Esophagus mucosa (tissue), 1 donor: ENCODE measurements around the gene SMC3. TPM values are rescaled to one million over a fixed set of nuclear protein-coding genes. Genes with fewer than 3 reads are reported as not detected.
A peak's percentile ranks its signal among the peaks of the same experiment; 100 is the strongest.
"Not testable (repeated sequence)": the region's sequence is repeated elsewhere in the genome, so short reads cannot be mapped to it uniquely, and the experiment has no call there.

Source experiments
- ATAC-seq: fragments of 200-7000 bp; cut with Tn5 transposase; one replicate; pipeline ENCODE4 v1.9.1; 2020
- total RNA-seq: library from RNA; stranded (reverse); gene quantifications from one replicate; pipeline ENCODE4 v1.2.4, GENCODE V29; 2023
- donor health status: DM: yes; HTN: yes; CAD: no.

SMC3 gene
- 23.9 TPM for total RNA-seq

- peak; percentile 92 for ATAC-seq
These were observed at the start of gene SMC3 for GRCh38 chr10:110567201-110568054. SMC3 (plus strand) TSS chr10:110567695; CDS start chr10:110567817, 122 bp downstream.

GRCh38 chr10:110522365-110522988 is 45.0 kb upstream of the SMC3 start:
- ATAC-seq: no peak

DNA sequence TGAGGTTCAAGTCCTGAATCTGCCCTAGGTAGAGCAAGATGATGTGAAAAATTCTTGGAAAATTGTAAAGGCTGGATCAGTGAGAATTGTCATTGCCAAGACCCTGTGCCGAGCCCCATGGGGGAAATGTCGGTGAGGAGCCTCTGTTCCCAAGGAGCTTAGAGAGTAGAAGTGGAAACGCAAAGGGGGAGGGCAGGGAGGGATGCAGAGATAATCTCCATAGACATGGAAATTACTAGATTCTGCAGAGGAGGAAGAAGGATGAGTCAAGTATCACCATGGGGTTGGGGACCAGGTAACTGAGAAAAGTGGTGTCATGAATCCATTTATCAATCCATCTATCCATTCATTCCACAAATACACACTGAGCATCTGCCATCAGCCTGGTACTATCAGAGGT is 43.8 kb upstream of the SMC3 start:
- no peak for ATAC-seq

DNA sequence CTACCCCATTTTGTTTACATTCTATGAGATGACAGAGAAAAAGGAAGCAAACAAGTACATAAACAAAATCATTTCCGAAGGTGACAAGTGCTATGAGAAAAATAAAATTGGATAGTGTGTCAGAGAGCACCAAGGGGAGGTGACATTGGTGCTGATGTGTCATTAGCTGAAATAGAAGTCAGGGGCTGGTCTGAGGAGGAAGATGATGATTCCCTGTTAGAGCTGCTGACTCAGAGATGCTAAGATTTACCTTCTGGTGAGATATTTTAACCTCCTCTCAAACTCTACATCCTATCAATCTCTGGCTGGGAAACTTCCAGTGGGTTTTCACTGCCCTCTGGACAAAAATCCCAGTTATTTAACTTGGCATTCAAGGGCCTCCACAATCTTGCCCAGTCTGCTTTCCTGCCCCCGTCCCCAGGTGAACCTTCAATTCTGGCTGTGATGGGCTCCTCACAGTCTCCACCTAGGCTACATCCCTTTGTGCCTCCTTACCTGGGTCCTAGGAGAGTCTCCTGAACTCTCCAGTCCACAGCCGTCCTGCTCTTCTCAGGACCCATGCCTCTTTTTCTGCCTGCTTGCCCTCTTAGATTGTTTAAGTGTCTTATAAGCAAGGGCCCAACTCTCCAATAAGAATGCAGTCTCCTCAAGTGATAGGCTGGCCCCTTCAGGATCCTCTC is 43.2 kb upstream of the SMC3 start:
- no peak for ATAC-seq

DNA sequence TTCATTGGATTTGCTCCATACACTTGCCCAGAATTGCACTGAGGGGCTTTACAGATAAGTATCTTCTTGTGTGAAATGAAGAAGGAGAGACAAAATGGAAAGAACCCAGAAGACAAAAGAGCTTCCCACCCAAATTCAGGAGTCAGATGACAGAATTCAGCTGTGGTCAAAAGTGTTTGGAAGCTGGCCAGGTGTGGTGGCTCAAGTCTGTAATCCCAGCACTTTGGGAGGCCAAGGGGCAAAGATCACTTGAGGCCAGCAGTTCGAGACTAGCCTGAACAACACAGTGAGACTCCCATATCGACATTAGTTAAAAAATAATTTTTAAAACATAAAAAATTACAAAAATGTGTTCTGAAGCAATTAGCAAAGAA is 42.6 kb upstream of the SMC3 start:
- ATAC-seq: no peak

DNA sequence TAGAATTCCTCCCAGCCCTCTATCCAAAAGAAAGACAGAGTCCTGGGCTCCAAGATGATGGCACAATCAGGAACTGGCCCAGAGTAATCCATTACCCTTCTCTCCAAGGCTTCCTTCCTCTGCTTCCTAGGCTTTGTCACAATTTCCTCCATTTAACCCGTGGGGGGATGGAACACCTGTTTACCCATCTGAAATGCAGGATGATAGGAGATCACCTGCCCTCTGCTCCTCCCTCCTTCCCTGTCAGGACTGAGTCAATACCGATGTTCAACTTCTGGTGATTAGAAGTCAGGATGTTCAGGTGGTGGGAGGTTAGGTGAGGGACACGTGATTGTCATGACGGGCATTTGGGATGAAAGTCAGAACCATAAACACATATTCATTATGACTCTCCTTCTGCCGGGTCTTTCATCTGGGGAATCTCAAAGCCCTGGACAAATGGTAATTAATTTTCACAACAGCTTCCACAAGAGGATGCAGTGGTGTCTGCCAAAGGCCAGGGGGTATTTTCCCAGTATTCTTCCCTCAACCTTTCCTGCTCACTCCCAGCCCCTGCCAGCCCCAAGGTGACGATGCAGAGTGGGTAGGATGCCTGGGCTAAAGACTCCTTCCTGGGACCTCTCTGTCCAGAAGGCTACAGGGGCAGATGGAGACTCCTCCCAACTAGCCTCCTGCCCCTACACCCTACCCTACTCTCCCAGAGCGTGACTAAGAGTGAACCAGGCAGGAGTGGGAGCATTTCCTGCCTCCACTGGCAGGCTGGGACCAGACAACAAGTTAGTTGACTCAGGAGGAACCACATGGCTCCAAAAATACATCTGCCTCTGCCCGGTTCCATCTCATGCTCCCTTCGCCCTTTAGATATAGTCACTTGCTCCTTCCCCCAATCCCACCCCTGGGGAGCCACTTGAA is 41.9 kb upstream of the SMC3 start:
- ATAC-seq: peak; percentile 50

DNA sequence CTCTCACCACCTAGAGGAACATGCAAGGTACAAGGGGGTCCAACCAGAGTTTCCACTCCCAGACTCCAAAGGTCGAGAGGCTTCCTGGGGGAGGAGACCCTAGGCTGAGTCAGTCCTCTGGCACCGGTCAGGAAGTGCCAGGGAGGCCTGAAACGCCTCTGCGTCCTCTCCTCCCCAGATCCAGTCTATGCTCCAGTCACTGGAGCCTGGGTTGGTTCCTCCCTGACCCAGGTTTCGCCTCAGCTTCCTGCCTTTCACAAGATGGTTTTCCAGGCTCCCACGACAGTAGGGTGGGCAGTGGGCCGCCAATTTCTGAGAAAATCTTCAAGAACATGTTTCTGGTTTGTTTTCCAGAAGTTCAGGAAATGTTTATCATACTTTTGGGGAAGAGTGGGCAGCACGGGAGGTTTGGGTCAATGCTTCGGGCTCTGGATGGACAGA is 39.7 kb upstream of the SMC3 start:
- ATAC-seq: no peak

DNA sequence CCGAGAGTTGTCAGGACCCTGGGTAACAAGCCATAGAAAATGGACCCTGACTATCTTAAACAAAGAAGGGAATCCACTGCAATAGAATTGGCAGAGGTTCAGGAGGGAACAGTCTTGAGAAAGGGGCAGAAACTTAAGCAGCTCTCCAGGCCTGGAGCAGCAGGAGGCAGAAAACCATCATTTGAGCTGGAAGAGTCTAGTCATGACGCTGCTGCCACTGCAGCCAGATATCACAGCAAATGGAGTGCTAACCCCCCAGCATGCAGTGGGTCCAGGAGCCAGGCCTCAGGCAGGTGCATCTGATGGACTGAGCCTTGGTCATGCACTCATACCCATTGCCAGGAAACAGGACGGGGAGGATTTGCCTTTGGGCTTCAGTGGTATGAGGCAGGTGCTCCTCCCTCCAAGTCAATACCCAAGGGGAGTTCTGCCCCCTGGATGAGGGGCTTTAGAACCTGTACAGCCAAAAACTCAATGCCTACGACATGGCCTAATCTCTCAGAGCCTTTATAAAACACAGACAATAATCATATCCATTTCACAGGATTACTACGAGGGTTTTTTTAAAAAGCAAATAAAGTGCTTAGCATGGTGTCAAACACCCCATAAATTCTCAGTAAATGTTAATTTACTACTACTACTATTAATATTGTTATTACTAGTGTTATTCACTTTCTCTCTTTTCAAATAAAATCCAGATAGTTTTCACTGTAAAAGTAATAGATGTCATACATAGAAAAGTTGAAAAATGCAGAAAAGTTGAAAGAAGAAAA is 39.1 kb upstream of the SMC3 start:
- ATAC-seq: no peak

- ATAC-seq: not testable (repeated sequence)
These were observed 38.4 kb upstream of the SMC3 start for GRCh38 chr10:110528997-110529524.

DNA sequence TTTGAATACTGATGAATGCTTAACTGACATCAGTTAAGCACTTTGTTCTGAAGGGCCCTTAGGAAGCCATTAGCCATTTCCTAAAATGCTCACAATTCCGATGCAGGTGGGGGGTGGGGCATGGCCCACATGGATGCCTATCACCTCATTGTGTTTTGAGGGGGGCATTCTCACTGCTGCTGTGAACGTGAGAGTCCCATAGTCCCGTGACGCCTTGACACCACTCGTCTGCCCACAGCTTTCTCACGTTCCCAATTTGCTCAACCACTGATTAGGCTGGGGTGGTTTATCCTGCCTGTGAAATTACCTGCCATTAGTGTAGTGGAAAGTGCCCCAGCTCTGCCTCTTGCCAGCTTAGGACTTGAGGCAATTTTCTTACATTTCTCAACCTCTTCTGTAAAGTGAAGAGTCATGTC is 37.9 kb upstream of the SMC3 start:
- no peak for ATAC-seq

DNA sequence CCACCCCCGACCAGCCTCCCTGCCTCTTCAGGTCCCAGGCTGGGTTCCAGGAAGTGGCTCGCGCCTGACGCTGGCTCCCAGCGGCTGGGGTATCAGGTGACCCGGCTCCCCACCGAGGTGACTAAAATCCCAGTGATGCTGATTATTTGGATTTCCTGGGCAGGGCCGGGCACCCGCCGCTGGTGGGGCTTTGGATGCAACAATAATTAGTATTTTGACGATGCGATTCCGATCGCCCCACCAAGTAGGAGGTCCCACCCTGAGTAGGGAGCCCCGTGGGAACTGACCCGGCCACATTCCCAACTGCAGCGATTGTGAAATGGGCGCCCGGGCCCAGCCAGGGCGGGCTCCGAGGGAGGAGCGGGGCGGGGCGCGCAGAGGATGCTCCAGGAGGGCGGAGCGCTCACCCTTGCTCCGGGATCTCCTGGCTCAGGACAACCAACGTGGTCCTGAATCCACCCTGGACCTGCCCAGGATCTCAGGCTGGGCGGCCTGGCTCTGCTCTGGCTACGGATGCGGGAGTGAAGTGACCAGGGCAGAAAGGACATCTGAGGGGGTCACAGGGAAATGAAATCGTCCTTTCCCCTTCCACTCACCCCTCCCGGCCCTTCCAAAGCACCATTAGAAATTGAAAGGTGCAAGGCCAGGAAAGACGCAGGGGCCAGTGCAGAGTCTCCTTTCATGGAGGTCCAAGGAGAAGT is 37.2 kb upstream of the SMC3 start:
- peak; percentile 75 for ATAC-seq

DNA sequence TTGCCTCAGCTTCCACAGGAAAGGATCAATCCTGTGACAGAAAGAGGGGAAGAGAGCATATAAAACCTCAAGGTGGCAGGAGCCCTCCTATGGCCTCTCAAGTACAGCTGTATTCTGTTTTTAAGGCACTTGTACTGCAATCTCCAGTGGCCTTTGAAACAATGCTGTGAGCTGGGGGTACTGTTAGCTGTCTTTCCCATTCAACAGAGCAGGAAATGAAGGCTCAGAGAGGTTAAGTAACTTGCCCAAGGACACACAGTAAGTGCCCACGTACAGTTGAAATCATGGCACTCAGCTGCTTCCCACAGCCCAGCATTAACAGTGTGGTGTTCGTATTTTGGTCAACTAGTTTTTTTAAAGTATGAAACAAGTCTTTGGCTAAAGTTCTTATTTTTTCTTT is 35.8 kb upstream of the SMC3 start:
- no peak for ATAC-seq

- ATAC-seq: not testable (repeated sequence)
These were observed 34.9 kb upstream of the SMC3 start for GRCh38 chr10:110532628-110533027.

GRCh38 chr10:110533149-110533548 is 34.3 kb upstream of the SMC3 start:
- ATAC-seq: no peak

GRCh38 chr10:110534571-110534970 is 32.9 kb upstream of the SMC3 start:
- no peak for ATAC-seq

DNA sequence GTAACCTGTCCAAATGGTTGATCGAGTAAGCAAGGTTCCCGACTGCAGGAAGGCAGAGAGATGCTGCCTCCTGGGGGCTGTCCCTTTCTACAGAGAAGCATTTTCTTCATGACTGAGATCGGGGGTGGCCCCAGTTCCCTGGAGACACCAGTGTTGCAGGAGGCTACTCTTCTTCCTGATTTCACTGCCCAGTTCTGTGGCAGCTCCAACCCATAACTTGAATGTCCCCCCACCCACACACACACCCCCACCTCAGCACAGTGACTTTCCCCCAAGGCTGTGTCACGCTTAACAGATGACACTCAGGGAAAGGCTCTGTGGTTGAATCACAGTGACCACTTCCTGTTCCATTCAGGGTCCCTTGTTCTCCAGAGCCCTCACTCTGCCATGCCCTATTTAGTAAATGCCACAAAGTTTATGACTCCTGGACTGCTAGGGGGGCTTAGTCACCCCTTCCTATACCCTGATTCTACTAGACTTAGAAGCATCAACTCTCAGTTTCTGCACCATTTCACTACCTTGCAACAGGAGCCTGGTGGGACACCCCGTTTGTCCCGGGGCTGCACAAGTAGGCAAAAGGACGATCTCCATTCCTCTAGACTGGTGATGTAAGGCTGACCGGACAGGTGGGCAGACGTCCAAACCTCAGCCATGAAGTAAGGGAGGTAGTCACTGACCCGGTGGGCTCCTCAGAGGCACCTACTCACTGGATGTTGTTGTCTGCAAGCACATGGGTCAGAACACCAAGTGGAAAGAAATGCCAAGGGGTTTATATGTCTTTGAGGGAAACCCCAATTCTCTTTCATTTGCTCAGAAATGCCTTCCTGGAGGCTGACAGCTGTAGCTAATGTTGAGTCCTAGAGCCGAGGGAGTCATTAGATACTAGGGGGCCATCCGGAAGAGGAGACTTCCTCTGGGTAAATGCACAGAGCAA is 31.3 kb upstream of the SMC3 start:
- ATAC-seq: peak; percentile 50

DNA sequence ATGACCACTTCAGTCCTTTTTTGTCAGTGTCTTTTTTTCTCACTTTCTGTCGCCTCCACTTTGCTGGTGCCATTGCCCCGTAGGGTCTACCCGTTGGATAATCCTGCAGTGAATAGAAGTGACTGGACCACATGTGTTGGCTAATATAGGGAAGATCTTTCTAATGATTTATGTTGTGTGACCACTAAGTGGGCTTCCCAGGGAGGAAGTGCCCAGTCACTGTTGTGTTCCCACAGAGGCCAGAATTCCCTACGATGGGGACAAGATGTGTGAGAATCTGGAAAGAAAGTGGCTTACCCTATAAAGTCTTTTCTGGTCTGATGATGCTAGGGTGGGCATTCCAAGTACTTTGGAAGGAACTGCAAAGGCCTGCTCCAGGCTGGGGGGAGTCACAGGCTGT is 28.4 kb upstream of the SMC3 start:
- no peak for ATAC-seq

GRCh38 chr10:110540031-110540430 is 27.5 kb upstream of the SMC3 start:
- ATAC-seq: no peak

- ATAC-seq: no peak
These were observed 22.4 kb upstream of the SMC3 start for GRCh38 chr10:110544958-110545537.
